HepG2 (cell line): ENCODE measurements around the gene TBCD. TPM values are rescaled to one million over a fixed set of nuclear protein-coding genes. Genes with fewer than 3 reads are reported as not detected.

Experiments used
- ASH2L ChIP-seq: fragments of 300-600, 200-600 bp; sonication (generic); IDR thresholded peaks from 2 replicates; pipeline ENCODE4 v1.7.0; 2017; ENCODE audit warnings: low read depth, mild to moderate bottlenecking, moderate library complexity, mixed read lengths, low read length; ENCODE audit not compliant: insufficient read length
- GMEB1 ChIP-seq: sonication (generic); formaldehyde crosslinking; IDR thresholded peaks from 2 replicates; pipeline ENCODE4 v1.5.1; 2020; ENCODE audit warnings: missing genetic modification reagents, mild to moderate bottlenecking, borderline replicate concordance
- KIAA2018 ChIP-seq: sonication (generic); formaldehyde crosslinking; IDR thresholded peaks from 2 replicates; pipeline ENCODE4 v1.5.0; 2020; ENCODE audit warnings: mild to moderate bottlenecking, missing genetic modification reagents, borderline replicate concordance
- MXD4 ChIP-seq: IDR thresholded peaks from 2 replicates; pipeline ENCODE4 v1.6.1; 2016; ENCODE audit warnings: mild to moderate bottlenecking, missing biosample characterization, missing genetic modification reagents
- NCOA5 ChIP-seq: sonication (generic); formaldehyde crosslinking; IDR thresholded peaks from 2 replicates; pipeline ENCODE4 v1.4.0; 2020; ENCODE audit warnings: missing genetic modification reagents
- PTBP1 ChIP-seq: fragments of 200-400 bp; formaldehyde crosslinking; IDR thresholded peaks from 2 replicates; pipeline ENCODE4 v1.6.1; 2018; ENCODE audit warnings: low read length, low read depth; ENCODE audit not compliant: poor library complexity, severe bottlenecking
- REPIN1 ChIP-seq: sonication (generic); formaldehyde crosslinking; IDR thresholded peaks from 2 replicates; pipeline ENCODE4 v1.8.0; 2022; ENCODE audit warnings: missing genetic modification reagents, low read depth, mild to moderate bottlenecking, borderline replicate concordance
- ZBTB38 ChIP-seq: sonication (generic); formaldehyde crosslinking; IDR thresholded peaks from 2 replicates; pipeline ENCODE4 v1.5.1; 2020; ENCODE audit warnings: mild to moderate bottlenecking, missing genetic modification reagents
- ZHX1 ChIP-seq: sonication (generic); formaldehyde crosslinking; IDR thresholded peaks from 2 replicates; pipeline ENCODE4 v1.8.1; 2022; ENCODE audit warnings: low read depth, mild to moderate bottlenecking, missing genetic modification reagents
- ZNF224 ChIP-seq: sonication (generic); formaldehyde crosslinking; IDR thresholded peaks from 2 replicates; pipeline ENCODE4 v1.5.0; 2020; ENCODE audit warnings: mild to moderate bottlenecking, missing genetic modification reagents
- ZNF724P ChIP-seq: sonication (generic); formaldehyde crosslinking; IDR thresholded peaks from 2 replicates; pipeline ENCODE4 v1.8.0; 2022; ENCODE audit warnings: missing genetic modification reagents, borderline replicate concordance
- polyA plus RNA-seq, 8 experiments: library from polyadenylated mRNA; depleted of rRNA in 3 of 8; stranded (reverse) in 7 of 8; unstranded in 1 of 8; fragments of >200 nt; fragmentation: Illumina TruSeq in 4 of 8; extraction: Trizol in 4 of 8; gene quantifications; 2 replicates each; pipeline versions ENCODE4 v1.2.1 to v1.2.3, GENCODE V29; 2011 to 2016; ENCODE audit warnings: low read depth in 4 of 8, missing spikeins in 1 of 8, mixed read lengths in 1 of 8; ENCODE audit not compliant: insufficient read depth in 1 of 8
- total RNA-seq, 5 experiments: library from RNA; depleted of rRNA; stranded (reverse); fragments of >200 nt; fragmentation: Illumina TruSeq; extraction: Trizol; gene quantifications; 2 replicates each; pipeline ENCODE4 v1.2.3, GENCODE V29; 2016; ENCODE audit warnings: low read depth in 1 of 5
- TF ChIP-seq, protein P1 (sequence below): sonication (generic); formaldehyde crosslinking; conservative IDR thresholded peaks from 2 replicates; pipeline ENCODE4 v1.8.0; 2022; ENCODE audit warnings: mild to moderate bottlenecking, moderate library complexity, missing genetic modification reagents
- TF ChIP-seq, protein P2 (sequence below): sonication (generic); formaldehyde crosslinking; IDR thresholded peaks from 2 replicates; pipeline ENCODE4 v1.5.0; 2020; ENCODE audit warnings: missing genetic modification reagents

The TBCD gene
- total and polyA plus RNA-seq, 2 of the 13 experiments (the other 11 are each of a cell fraction or from before 2014, with no cell fraction given) = 33.9 to 54.8 TPM

- TF ChIP-seq, protein P1, sequence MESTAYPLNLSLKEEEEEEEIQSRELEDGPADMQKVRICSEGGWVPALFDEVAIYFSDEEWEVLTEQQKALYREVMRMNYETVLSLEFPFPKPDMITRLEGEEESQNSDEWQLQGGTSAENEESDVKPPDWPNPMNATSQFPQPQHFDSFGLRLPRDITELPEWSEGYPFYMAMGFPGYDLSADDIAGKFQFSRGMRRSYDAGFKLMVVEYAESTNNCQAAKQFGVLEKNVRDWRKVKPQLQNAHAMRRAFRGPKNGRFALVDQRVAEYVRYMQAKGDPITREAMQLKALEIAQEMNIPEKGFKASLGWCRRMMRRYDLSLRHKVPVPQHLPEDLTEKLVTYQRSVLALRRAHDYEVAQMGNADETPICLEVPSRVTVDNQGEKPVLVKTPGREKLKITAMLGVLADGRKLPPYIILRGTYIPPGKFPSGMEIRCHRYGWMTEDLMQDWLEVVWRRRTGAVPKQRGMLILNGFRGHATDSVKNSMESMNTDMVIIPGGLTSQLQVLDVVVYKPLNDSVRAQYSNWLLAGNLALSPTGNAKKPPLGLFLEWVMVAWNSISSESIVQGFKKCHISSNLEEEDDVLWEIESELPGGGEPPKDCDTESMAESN (CRISPR knock-in tag) = no peak
- TF ChIP-seq PTBP1 = no peak
- no peak for TF ChIP-seq ZNF224 (CRISPR knock-in tag)
- TF ChIP-seq ZNF724P (CRISPR knock-in tag) = no peak
- TF ChIP-seq, protein P2, sequence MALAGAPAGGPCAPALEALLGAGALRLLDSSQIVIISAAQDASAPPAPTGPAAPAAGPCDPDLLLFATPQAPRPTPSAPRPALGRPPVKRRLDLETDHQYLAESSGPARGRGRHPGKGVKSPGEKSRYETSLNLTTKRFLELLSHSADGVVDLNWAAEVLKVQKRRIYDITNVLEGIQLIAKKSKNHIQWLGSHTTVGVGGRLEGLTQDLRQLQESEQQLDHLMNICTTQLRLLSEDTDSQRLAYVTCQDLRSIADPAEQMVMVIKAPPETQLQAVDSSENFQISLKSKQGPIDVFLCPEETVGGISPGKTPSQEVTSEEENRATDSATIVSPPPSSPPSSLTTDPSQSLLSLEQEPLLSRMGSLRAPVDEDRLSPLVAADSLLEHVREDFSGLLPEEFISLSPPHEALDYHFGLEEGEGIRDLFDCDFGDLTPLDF (CRISPR knock-in tag) = no peak
- TF ChIP-seq NCOA5 (CRISPR knock-in tag) = no peak
- no peak for TF ChIP-seq ZHX1 (CRISPR knock-in tag)
- peak; percentile 41; the same call in 1 of the 2 replicates for TF ChIP-seq ZBTB38
- no peak for TF ChIP-seq REPIN1 (CRISPR knock-in tag)
- no peak for TF ChIP-seq KIAA2018 (CRISPR knock-in tag)
- TF ChIP-seq ASH2L = no peak
- no peak for TF ChIP-seq MXD4 (CRISPR knock-in tag)
- no peak for TF ChIP-seq GMEB1 (CRISPR knock-in tag)
These were observed 147.2 kb downstream of the TBCD start (continued) for GRCh38 chr17:82898976-82899514.
